Measurements from ENCODE around the gene PARP8. TPM values are rescaled to one million over a fixed set of nuclear protein-coding genes. Genes with fewer than 3 reads are reported as not detected.
"Not testable (repeated sequence)": the region's sequence is repeated elsewhere in the genome, so short reads cannot be mapped to it uniquely, and the experiment has no call there.

PARP8 gene
- total RNA-seq, 2 donors from 2014 or later: 3.9 to 6.6 TPM

DNA sequence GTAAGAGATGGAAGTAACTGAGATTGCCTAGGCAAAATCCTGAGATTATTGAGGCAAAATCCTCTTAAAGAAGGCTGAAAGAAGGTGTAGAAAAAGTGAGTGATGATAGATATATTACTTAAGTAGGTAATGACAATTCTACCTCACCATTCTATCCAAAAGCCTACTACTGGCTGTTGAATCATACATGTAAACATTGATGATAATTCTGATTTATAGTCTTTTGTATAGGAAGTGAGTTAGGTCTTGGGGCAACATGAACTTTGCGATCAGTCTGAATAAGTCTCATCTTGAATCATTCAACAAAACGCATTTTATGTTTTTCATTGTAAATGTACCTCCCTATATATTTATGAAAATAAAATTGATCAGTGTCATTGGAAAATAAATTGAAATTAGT lies 99.6 kb downstream of the PARP8 start:
- no peaks in the 10 kb centered on the region for H3K36me3 ChIP-seq
- H3K27ac ChIP-seq: no peak overlapping the region
- H3K9me3 ChIP-seq: no peaks in the 10 kb centered on the region
- TF ChIP-seq, protein P1, sequence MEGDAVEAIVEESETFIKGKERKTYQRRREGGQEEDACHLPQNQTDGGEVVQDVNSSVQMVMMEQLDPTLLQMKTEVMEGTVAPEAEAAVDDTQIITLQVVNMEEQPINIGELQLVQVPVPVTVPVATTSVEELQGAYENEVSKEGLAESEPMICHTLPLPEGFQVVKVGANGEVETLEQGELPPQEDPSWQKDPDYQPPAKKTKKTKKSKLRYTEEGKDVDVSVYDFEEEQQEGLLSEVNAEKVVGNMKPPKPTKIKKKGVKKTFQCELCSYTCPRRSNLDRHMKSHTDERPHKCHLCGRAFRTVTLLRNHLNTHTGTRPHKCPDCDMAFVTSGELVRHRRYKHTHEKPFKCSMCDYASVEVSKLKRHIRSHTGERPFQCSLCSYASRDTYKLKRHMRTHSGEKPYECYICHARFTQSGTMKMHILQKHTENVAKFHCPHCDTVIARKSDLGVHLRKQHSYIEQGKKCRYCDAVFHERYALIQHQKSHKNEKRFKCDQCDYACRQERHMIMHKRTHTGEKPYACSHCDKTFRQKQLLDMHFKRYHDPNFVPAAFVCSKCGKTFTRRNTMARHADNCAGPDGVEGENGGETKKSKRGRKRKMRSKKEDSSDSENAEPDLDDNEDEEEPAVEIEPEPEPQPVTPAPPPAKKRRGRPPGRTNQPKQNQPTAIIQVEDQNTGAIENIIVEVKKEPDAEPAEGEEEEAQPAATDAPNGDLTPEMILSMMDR (IDR thresholded peaks at IDR 0.05): no peak
- H3K4me3 ChIP-seq: no peak overlapping the region
- no peak for DNase-seq (ENCODE audit: low spot score)
- no peaks in the 10 kb centered on the region for H3K4me1 ChIP-seq
- no peaks in the 10 kb centered on the region for H3K27me3 ChIP-seq

- TF ChIP-seq, protein P1 (IDR thresholded peaks at IDR 0.05): no peak
- no peak for DNase-seq (ENCODE audit: low spot score)
- Histone ChIP-seq H3K27me3 (no peaks in the 10 kb centered on the region), H3K27ac (no peak overlapping the region), H3K4me1 (no peaks in the 10 kb centered on the region), H3K4me3 (no peak overlapping the region), H3K36me3 (no peaks in the 10 kb centered on the region), H3K9me3 (no peaks in the 10 kb centered on the region)
These were observed 100.0 kb downstream of the PARP8 start for GRCh38 chr5:50766462-50766861.

DNA sequence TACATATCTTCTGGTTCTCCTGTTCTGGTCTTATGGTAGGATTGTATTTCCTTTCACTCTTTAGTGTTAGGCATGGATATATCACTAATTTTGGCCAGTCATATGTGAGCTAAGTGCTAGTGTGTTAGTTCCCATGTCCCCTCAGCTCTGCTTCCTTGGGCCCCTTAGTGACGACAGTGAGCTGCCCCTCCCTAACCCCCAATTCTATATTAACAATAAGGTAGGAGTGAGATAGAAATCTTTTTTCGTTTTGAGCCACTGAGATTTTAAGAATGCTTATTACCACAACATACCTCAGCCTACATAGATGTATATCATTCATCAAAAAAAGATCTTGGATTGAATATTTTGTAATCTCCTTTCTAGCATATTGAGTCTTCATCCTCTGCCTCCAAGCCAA lies 100.5 kb downstream of the PARP8 start:
- no peaks in the 10 kb centered on the region for H3K4me1 ChIP-seq
- H3K36me3 ChIP-seq: no peaks in the 10 kb centered on the region
- TF ChIP-seq, protein P1 (IDR thresholded peaks at IDR 0.05): no peak
- no peaks in the 10 kb centered on the region for H3K27me3 ChIP-seq
- no peak overlapping the region for H3K27ac ChIP-seq
- DNase-seq (ENCODE audit: low spot score): no peak
- no peak overlapping the region for H3K4me3 ChIP-seq
- no peaks in the 10 kb centered on the region for H3K9me3 ChIP-seq

GRCh38 chr5:50767588-50767987 lies 101.2 kb downstream of the PARP8 start:
- H3K9me3 ChIP-seq: no peaks in the 10 kb centered on the region
- no peaks in the 10 kb centered on the region for H3K27me3 ChIP-seq
- no peaks in the 10 kb centered on the region for H3K4me1 ChIP-seq
- H3K27ac ChIP-seq: no peak overlapping the region
- H3K36me3 ChIP-seq: no peaks in the 10 kb centered on the region
- DNase-seq (ENCODE audit: low spot score): no peak
- TF ChIP-seq, protein P1 (IDR thresholded peaks at IDR 0.05): no peak
- no peak overlapping the region for H3K4me3 ChIP-seq

DNA sequence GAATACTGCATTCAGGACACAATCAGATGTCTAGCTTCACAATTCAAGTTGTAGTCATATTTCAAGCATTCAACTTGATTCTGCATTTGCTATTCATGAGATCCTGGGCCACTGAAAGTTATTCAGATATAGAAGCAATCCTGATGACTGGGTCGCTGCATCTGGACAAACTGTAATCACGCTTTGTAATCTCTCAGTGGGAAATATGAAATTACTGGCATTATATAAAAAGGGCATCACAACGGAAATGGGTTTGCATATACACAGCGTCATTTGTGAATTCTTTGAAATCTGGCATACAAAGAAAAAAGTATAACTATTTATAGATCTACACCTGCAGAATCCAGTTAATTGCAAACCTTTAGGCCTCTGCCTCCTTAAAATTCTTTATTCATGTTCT lies 102.2 kb downstream of the PARP8 start:
- Histone ChIP-seq H3K4me3 (no peak overlapping the region), H3K27me3 (no peaks in the 10 kb centered on the region), H3K36me3 (no peaks in the 10 kb centered on the region), H3K9me3 (peaks cover 0 to 5% of the 10 kb centered on the region in 2 donors), H3K4me1 (no peaks in the 10 kb centered on the region), H3K27ac (no peak overlapping the region)
- TF ChIP-seq, protein P1 (IDR thresholded peaks at IDR 0.05): no peak
- no peak for DNase-seq (ENCODE audit: low spot score)

GRCh38 chr5:50770441-50770840 lies 104.0 kb downstream of the PARP8 start:
- H3K9me3 ChIP-seq: peaks cover 0 to 5% of the 10 kb centered on the region in 2 donors
- DNase-seq (ENCODE audit: low spot score): no peak
- no peak overlapping the region for H3K4me3 ChIP-seq
- no peaks in the 10 kb centered on the region for H3K27me3 ChIP-seq
- TF ChIP-seq, protein P1 (IDR thresholded peaks at IDR 0.05): no peak
- no peaks in the 10 kb centered on the region for H3K36me3 ChIP-seq
- no peaks in the 10 kb centered on the region for H3K4me1 ChIP-seq
- H3K27ac ChIP-seq: no peak overlapping the region

- not testable (repeated sequence) for H3K36me3 ChIP-seq; H3K27me3 ChIP-seq; H3K9me3 ChIP-seq; DNase-seq (ENCODE audit: low spot score); H3K4me1 ChIP-seq; H3K27ac ChIP-seq; H3K4me3 ChIP-seq
These were observed 108.2 kb downstream of the PARP8 start for GRCh38 chr5:50774446-50775175.

All from right atrium auricular region (tissue), 2 donors.